Anterior cingulate cortex (tissue), 58 donors: Measurements from ENCODE around the gene AKAP7.
A peak's percentile ranks its signal among the peaks of the same experiment; 100 is the strongest.
"Not testable (repeated sequence)": the region's sequence is repeated elsewhere in the genome, so short reads cannot be mapped to it uniquely, and the experiment has no call there.

Experiments
- DNase-seq, 58 donors: peaks; one replicate each; lab custom pipeline; 2025; lab: John Stamatoyannopoulos, UW

The AKAP7 gene

DNA sequence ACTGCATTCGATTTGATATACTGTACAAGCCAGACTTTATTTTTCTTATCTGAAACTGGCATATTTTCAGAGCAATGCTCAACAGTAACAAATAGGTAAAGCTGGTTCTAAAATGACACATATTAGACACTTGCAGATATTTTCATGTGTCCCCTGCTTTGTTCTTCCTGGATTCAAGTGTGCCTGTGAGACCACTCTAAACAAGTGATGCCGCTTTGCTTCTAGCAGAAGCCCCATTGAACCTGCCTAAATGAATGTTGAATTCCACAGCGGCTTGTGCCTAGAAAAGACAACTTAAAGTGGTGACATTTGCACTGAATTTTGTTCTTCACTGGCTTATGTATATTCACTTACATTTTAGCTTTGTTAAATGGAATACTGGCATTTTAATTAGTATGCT, 115.7 kb downstream of the AKAP7 start:
- no peak for DNase-seq

GRCh38 chr6:131251590-131252199, 116.4 kb downstream of the AKAP7 start:
- DNase-seq: no peak

DNA sequence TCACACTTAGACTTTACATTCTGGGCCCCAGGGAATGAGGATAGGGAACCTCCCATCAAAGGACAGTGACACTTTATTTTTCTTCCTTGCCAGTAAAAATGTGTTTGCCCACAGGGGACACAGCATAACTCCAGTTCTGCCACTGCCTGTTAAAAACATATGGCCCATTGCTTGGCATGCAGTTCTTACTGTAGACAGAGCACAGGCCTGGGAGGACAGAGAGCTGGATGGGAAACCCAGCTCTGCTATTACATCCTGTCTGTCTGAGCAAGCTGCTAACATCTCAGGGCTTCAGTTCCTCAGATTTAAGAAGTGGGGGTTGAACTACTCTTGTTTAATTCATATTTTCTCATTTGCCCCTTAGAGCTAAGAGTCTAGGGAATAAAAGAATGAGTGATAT, 120.2 kb downstream of the AKAP7 start:
- DNase-seq: no peak

DNA sequence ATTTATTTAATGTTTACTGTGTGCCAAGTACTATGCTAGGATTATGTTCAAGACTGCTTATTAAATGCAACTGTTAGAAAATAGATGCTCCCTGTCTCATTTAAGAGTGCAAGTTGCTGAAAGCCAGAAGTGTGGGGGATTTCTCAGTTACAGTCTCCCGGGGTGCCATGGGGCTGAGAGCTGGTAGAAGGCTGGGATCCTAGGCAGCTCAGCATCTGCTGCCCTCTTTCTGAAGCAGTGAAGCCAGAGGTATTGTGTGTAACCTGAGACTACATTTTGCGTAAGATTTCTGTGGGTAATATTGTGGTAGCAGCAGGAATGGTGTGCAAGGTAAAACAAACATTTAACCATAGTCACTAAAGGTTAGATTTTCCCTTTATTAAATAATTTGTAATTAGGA, 120.6 kb downstream of the AKAP7 start:
- DNase-seq: no peak

- DNase-seq: no peak
Measured at GRCh38 chr6:131257104-131257503, 121.8 kb downstream of the AKAP7 start.

DNA sequence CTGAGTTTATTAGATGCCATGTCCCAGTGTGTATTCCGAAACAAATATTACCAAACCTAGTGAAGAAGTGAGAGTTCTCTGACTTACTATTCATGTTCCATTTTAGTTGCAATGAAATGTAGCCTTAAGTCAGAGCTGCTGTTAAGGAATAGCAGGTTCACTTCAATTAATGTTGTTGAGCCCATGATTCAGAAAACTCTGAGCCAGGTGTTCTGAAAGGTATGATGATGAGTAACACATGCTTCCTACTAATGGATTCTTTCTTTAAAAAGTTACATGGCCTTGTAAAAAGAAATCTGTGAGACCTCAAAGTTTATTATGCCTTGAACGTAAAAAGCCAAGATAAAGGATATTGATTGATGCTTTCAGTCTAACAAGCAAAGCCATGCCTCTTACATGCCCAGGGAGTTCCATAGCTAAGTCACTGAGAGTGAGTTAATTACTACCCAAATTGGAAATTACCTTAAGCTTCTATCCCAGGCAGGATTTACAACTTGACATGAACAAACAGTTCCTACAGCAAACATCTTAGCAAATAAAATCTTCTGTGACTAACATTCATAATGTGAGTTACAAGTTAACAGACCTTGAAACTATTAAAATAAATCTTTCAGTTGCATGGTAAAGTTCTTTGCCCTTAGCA, 122.9 kb downstream of the AKAP7 start:
- no peak for DNase-seq

GRCh38 chr6:131258816-131259476, 123.7 kb downstream of the AKAP7 start:
- DNase-seq: no peak

DNA sequence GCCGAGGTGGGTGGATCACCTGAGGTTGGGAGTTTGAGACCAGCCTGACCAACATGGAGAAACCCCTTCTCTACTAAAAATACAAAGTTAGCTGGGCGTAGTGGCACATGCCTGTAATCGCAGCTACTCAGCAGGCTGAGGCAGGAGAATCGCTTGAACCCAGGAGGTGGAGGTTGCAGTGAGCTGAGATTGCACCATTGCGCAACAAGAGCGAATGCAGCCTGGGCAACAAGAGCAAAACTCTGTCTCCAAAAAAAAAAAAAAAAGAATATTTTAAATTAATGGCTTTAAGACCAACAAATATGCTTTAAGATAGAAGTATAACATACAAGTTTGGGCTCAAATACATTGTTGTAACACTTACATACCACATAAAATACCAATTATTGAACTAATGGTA, 125.7 kb downstream of the AKAP7 start:
- DNase-seq: not testable (repeated sequence)

DNA sequence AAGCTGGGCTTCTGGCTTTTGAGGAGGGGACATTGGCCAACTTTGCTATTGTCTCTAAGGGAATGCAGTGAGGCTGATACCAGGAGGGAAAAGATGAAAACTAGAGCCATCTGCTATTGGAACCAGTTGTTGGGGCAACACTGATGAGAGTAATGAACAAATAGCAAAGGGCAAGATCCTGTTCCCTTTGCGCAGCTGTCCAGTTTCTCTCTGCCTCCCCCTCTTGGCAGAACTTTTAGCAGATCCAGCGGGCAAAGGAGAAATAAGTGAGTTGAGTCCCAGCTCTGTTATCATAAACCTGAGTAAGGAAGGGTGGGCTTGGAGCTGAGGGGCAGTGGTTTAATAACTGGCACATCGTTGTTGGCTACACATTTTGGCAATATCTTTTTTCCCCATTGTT, 126.8 kb downstream of the AKAP7 start:
- DNase-seq: no peak

DNA sequence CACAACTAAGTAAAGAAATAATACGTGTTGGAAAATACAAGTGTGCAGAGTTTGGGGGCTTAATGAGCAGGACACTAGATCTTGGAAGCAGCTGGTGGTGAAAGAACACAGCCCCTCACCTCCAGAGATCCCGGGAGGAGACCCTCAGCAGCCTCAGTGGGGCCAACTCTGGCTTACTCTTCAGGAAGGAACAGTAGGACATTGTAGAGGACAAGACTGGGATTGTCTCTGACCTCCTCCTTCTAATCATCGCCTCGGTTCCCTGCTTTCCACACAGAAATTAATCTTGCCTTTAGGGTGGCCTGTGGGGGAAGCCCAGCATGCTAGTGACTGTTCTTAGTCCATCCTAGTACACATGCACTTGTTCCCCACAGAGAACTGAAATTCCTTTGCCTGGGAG, 130.7 kb downstream of the AKAP7 start:
- DNase-seq: no peak

DNA sequence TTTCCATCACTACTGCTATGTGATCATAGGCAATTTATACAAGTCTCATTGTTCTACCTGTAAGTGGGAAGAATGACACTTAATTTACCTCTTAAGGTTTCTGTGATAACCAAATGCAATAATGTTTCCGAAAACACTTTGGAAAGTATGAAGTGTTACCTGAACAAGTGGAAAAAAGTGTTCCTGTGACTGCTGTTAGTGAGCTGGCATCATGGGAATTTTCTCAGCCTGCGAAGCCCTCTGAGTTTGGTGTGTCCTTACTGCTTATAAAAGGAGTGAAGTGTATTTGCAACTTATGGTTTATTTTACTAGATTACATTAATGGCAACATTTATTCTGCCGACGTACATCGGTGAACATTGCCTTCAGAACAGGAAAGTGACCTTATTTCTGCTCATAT, 133.0 kb downstream of the AKAP7 start:
- DNase-seq: no peak

- no peak for DNase-seq
Measured at GRCh38 chr6:131269565-131270391, 134.5 kb downstream of the AKAP7 start.

- no peak for DNase-seq
Measured at GRCh38 chr6:131270534-131270933, 135.3 kb downstream of the AKAP7 start.

DNA sequence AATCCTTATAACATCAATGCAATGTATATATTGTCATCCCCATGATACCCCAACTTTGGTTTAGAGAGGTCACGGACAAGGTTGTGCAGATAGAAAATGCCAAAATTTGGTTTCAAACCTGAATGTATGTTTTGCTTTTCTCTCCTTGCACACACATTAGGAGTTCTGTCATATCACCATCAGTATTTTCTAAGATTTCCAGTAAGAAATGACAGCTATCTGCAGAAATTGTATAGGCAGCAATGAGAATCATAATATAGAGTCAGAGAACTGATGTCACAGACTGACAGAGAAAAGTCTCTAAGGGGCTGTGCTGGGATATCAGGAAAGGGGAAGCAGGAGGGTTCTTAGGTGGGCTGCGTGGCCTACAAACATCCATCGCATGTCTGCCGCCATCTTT, 140.0 kb downstream of the AKAP7 start:
- DNase-seq: no peak

DNA sequence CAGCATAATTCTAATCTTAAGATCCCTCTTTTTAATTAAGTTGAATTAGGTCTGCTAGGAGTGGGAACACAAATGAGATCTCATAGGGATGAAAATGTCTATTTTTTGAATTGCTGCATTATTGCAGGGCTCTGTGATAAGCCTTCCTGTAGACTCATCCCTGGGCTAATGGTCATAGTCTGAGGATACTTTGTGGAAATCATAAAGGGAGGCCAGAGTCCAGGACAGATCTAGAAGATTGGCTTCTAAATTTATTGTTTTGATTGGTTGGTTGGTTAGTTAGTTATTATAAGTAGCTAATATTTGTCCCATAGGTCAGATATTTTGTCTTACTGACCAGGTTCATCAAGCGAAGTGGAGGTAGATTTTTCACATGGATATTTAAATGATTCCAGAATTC, 142.3 kb downstream of the AKAP7 start:
- no peak for DNase-seq

- peak in 56 of 58 donors; percentile 5 to 86 (median 58) for DNase-seq
Measured at GRCh38 chr6:131281471-131282270, 146.4 kb downstream of the AKAP7 start.

GRCh38 chr6:131282365-131282764, 147.1 kb downstream of the AKAP7 start:
- no peak for DNase-seq

GRCh38 chr6:131283466-131284175, 148.4 kb downstream of the AKAP7 start:
- no peak for DNase-seq

- DNase-seq: no peak
Measured at GRCh38 chr6:131285548-131285947, 150.3 kb downstream of the AKAP7 start.
